ENCODE measurements around the gene SDK1.

The SDK1 gene

GRCh38 chr7:3294432-3295100, 6.5 kb upstream of the SDK1 start:
- DNase-seq: no peak

GRCh38 chr7:3297105-3297819, 3.8 kb upstream of the SDK1 start:
- DNase-seq: no peak

- DNase-seq: peak; percentile 23
These were observed 816 bp upstream of the SDK1 start for GRCh38 chr7:3300221-3300650.

- no peak for DNase-seq
These were observed 338 bp downstream of the SDK1 start for GRCh38 chr7:3301449-3301731.

GRCh38 chr7:3301831-3302618, 973 bp downstream of the SDK1 start:
- no peak for DNase-seq

GRCh38 chr7:3302681-3303320, 1.7 kb downstream of the SDK1 start:
- DNase-seq: no peak

- no peak for DNase-seq
These were observed 3.1 kb downstream of the SDK1 start for GRCh38 chr7:3304131-3304530.

- no peak for DNase-seq
These were observed 6.4 kb downstream of the SDK1 start for GRCh38 chr7:3307435-3307834.

- peak; percentile 14 for DNase-seq
These were observed 8.1 kb downstream of the SDK1 start for GRCh38 chr7:3309140-3309539.

- DNase-seq: no peak
These were observed 8.9 kb downstream of the SDK1 start for GRCh38 chr7:3309956-3310355.

- DNase-seq: no peak
These were observed 9.8 kb downstream of the SDK1 start for GRCh38 chr7:3310884-3311283.

- no peak for DNase-seq
These were observed 11.5 kb downstream of the SDK1 start for GRCh38 chr7:3312583-3312982.

GRCh38 chr7:3318874-3319273, 17.8 kb downstream of the SDK1 start:
- DNase-seq: no peak

- DNase-seq: no peak
These were observed 20.2 kb downstream of the SDK1 start for GRCh38 chr7:3321206-3321605.

GRCh38 chr7:3321745-3322144, 20.7 kb downstream of the SDK1 start:
- no peak for DNase-seq

GRCh38 chr7:3326246-3326645, 25.2 kb downstream of the SDK1 start:
- no peak for DNase-seq

- DNase-seq: no peak
These were observed 26.0 kb downstream of the SDK1 start for GRCh38 chr7:3327099-3327498.

- DNase-seq: no peak
These were observed 26.6 kb downstream of the SDK1 start for GRCh38 chr7:3327655-3328054.

- no peak for DNase-seq
These were observed 31.3 kb downstream of the SDK1 start for GRCh38 chr7:3332308-3332707.

GRCh38 chr7:3333861-3334260, 32.8 kb downstream of the SDK1 start:
- DNase-seq: no peak

GRCh38 chr7:3336042-3336665, 35.1 kb downstream of the SDK1 start:
- no peak for DNase-seq

GRCh38 chr7:3338161-3338560, 37.1 kb downstream of the SDK1 start:
- DNase-seq: no peak
